ENCODE results near the gene CACNA1C. TPM values are rescaled to one million over a fixed set of nuclear protein-coding genes. Genes with fewer than 3 reads are reported as not detected.

CACNA1C gene
- total RNA-seq, 4 donors from 2014 or later, result 1.5 to 13.5 (median 2.1) TPM

DNA sequence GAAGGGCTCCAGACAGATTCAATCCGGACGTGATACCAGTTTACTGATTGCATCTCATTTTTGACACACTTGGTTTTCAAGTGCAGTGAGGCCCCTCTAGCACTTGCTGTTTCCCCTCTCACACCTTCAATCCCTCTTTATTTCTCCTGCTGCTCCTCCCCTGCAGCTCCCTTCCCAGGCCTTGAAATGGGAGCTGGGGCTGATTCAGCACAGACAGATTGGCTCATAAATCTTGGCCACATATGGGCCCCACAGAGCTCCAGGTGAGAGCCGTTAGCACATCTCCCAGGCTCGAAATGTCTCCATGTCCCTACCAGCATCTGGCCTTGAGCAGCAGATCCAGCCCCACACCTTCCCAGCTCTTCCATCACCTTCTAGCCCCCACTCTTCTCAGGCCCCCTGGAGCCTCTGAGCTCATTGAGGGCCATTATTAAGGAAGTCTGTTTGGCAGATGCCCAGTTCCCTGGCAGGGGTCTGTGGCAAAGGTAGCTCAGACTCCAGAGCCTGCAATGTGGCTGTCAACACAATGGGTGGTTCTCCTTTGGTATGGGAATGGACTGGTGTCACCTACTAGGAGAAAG is 521.7 kb downstream of the CACNA1C start:
- no peaks in the 10 kb centered on the region for H3K4me1 ChIP-seq
- no peak overlapping the region for H3K4me3 ChIP-seq
- no peak for TF ChIP-seq POLR2A (IDR thresholded peaks at IDR 0.05)
- TF ChIP-seq, protein P1, sequence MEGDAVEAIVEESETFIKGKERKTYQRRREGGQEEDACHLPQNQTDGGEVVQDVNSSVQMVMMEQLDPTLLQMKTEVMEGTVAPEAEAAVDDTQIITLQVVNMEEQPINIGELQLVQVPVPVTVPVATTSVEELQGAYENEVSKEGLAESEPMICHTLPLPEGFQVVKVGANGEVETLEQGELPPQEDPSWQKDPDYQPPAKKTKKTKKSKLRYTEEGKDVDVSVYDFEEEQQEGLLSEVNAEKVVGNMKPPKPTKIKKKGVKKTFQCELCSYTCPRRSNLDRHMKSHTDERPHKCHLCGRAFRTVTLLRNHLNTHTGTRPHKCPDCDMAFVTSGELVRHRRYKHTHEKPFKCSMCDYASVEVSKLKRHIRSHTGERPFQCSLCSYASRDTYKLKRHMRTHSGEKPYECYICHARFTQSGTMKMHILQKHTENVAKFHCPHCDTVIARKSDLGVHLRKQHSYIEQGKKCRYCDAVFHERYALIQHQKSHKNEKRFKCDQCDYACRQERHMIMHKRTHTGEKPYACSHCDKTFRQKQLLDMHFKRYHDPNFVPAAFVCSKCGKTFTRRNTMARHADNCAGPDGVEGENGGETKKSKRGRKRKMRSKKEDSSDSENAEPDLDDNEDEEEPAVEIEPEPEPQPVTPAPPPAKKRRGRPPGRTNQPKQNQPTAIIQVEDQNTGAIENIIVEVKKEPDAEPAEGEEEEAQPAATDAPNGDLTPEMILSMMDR (IDR thresholded peaks at IDR 0.05), result no peak
- 78 to 89% methylated on average over 4 of the region's 4 CpGs for WGBS, 2 donors
- DNase-seq, result no peak
- intact Hi-C loops (cut with DNase I), result no loop called here
- no peaks in the 10 kb centered on the region for H3K27me3 ChIP-seq
- no peaks in the 10 kb centered on the region for H3K36me3 ChIP-seq
- no peak overlapping the region for H3K27ac ChIP-seq
- no peaks in the 10 kb centered on the region for H3K9me3 ChIP-seq

DNA sequence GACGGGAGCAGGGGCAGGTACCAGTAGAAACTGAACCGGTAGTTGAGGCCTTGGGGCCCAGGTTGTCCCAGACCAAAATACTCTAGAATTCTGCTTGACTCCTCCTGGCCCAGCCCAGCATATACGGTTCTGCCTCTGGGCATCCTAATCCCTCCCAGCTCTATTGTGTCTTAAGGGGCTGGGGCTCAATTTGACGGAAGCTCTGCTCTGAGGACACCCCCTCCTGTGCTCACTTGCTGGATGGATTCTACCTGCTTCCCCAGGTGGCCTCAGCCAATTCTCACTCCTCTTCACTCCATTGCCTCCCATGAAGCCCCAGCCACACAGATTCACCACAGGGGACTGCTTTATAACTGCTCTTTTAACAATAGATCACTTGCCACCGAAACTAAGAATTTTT is 522.5 kb downstream of the CACNA1C start:
- H3K9me3 ChIP-seq, result no peaks in the 10 kb centered on the region
- no peaks in the 10 kb centered on the region for H3K27me3 ChIP-seq
- no peak overlapping the region for H3K27ac ChIP-seq
- DNase-seq, result no peak
- H3K36me3 ChIP-seq, result no peaks in the 10 kb centered on the region
- intact Hi-C loops (cut with DNase I), result no loop called here
- no peak overlapping the region for H3K4me3 ChIP-seq
- TF ChIP-seq POLR2A (IDR thresholded peaks at IDR 0.05), result no peak
- TF ChIP-seq, protein P1 (IDR thresholded peaks at IDR 0.05), result no peak
- WGBS, 2 donors, result 69 to 75% methylated on average over 2 to 4 of the region's 5 CpGs
- no peaks in the 10 kb centered on the region for H3K4me1 ChIP-seq

DNA sequence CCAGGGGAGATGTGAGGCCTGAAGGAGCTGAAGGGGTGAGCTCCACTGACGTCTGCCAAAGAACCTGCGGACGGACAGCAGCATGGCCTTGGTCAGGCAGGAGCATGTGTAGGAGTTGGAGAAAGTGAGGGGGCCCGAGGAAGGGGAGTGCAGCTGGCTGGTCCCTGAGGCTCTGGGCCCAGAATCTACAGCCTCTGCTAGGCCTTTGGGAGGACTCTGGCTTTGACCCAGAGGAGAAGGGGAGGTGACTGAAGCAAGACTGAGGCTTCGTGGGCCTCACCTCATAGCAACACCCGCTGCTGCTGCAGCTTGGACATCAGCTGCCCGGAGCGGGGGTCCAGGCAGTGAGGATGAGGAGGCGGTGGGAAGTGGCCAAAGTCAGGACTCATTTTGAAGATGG is 525.4 kb downstream of the CACNA1C start:
- TF ChIP-seq POLR2A (IDR thresholded peaks at IDR 0.05), result no peak
- TF ChIP-seq, protein P1 (IDR thresholded peaks at IDR 0.05), result no peak
- Histone ChIP-seq H3K36me3 (no peaks in the 10 kb centered on the region), H3K27me3 (peaks cover 0 to 17% (median 0%) of the 10 kb centered on the region in 4 donors), H3K4me1 (peaks cover 0 to 13% (median 5%) of the 10 kb centered on the region in 3 donors), H3K27ac (no peak overlapping the region), H3K4me3 (no peak overlapping the region), H3K9me3 (no peaks in the 10 kb centered on the region)
- no peak for DNase-seq
- 86 to 88% methylated on average over 6 to 9 of the region's 9 CpGs for WGBS, 2 donors
- intact Hi-C loops (cut with DNase I), result no loop called here

DNA sequence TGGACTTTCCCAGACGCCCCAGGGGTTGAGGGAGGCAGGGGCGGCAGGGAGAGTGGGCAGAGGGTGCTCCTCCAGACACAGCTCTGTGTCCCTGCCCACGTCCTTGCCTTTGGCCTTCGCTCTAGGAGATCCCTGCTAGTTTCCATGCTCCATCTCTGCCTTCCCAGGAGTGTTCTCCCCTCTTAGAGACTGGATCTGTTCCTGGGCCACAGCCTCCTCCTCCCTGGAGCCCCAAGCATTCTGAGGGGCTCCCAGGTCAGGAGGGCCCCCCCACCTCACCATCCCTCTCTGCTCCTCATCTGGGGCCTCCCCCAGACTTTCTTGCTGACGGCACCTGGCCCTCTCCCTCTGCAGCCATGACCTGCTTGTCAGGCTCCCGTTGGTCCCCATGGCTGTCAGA is 526.0 kb downstream of the CACNA1C start:
- Histone ChIP-seq H3K9me3 (no peaks in the 10 kb centered on the region), H3K4me1 (peaks cover 0 to 17% (median 6%) of the 10 kb centered on the region in 3 donors), H3K27ac (no peak overlapping the region), H3K27me3 (peaks cover 0 to 22% (median 0%) of the 10 kb centered on the region in 4 donors), H3K36me3 (no peaks in the 10 kb centered on the region), H3K4me3 (no peak overlapping the region)
- WGBS, 2 donors, result 73 to 91% methylated on average over 4 to 5 of the region's 6 CpGs
- intact Hi-C loops (cut with DNase I), result no loop called here
- DNase-seq, result no peak
- TF ChIP-seq, protein P1 (IDR thresholded peaks at IDR 0.05), result no peak
- no peak for TF ChIP-seq POLR2A (IDR thresholded peaks at IDR 0.05)

DNA sequence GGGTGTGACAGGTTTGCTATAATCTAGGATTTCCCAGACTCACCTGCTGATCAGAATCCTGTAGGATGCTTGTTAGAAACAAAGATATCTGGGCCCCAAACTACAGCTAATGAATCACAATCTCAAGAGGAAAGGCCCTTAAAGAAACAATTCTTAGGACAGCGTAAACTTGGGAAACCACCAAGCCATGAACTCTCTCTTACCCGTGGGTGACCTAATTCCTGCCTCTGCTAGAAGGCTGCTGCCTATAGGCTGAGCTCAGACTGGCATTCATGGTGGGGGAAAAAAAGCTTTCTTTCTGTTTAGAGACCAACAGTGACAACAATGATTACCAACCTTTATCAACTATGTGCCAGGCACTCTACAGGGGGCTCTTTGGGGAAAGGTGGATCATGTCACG is 528.0 kb downstream of the CACNA1C start:
- Histone ChIP-seq H3K27me3 (peaks cover 0 to 42% (median 0%) of the 10 kb centered on the region in 4 donors), H3K36me3 (no peaks in the 10 kb centered on the region), H3K9me3 (no peaks in the 10 kb centered on the region), H3K4me1 (peaks cover 0 to 17% (median 6%) of the 10 kb centered on the region in 3 donors), H3K27ac (no peak overlapping the region), H3K4me3 (no peak overlapping the region)
- no peak for TF ChIP-seq POLR2A (IDR thresholded peaks at IDR 0.05)
- TF ChIP-seq, protein P1 (IDR thresholded peaks at IDR 0.05), result no peak
- 29 to 41% methylated on average over 3 of the region's 3 CpGs for WGBS, 2 donors
- DNase-seq, result no peak
- intact Hi-C loops (cut with DNase I), result loop anchor here (5.0 kb wide), 1 partner anchor 529 kb away; the partner anchor contains the start of gene CACNA1C

All from esophagus squamous epithelium (tissue), 5 donors.